Fibroblast of lung (primary cell): ENCODE results near the gene INTS15.

Experiments
- CTCF ChIP-seq, 2 donors: IDR thresholded peaks in 1 of 2; conservative IDR thresholded peaks in 1 of 2; 1 replicate in 1 of 2; 2 replicates in 1 of 2; pipeline ENCODE4 v1.5.1; 2011 to 2012; ENCODE audit warnings: low read length in 2 of 2, control low read depth in 1 of 2, inconsistent platforms in 1 of 2, low read depth in 1 of 2, mild to moderate bottlenecking in 1 of 2
- EZH2 ChIP-seq: IDR thresholded peaks from 2 replicates; pipeline ENCODE4 v1.5.1; 2012; ENCODE audit warnings: low read length, control low read depth, mild to moderate bottlenecking; ENCODE audit errors: missing control alignments

GRCh38 chr7:6571160-6571779, 18.6 kb upstream of the INTS15 start:
- TF ChIP-seq CTCF (conservative IDR thresholded peaks at IDR 0.05 in 1 of 2, IDR thresholded peaks at IDR 0.05 in 1 of 2; ENCODE audit: low read depth in 1 of 2, low read length in 2 of 2): no peak
- no peak for TF ChIP-seq EZH2
